Upper lobe of left lung (tissue), 4 donors: ENCODE measurements around the gene DLL1.

Experiments
- EP300 ChIP-seq, 4 donors: sonication (generic); formaldehyde crosslinking; IDR thresholded peaks; one replicate each; pipeline ENCODE4 v1.5.1; 2017; ENCODE audit warnings: antibody characterized with exemption in 4 of 4, control low read depth in 2 of 4
- POLR2A ChIP-seq, 4 donors: fragments of 450-650 bp; IDR thresholded peaks; one replicate each; pipeline ENCODE4 v1.5.1; 2016 to 2017; ENCODE audit warnings: antibody characterized with exemption in 4 of 4, mild to moderate bottlenecking in 2 of 4
- TF ChIP-seq, protein P1 (sequence below), 6 experiments: fragments of 450-650 bp in 4 of 6; fragments of 200-600 bp in 2 of 6; sonication (generic) in 2 of 6; IDR thresholded peaks; one replicate each; pipeline ENCODE4 v1.5.1; 2016 to 2019; ENCODE audit warnings: antibody characterized with exemption in 6 of 6

DNA sequence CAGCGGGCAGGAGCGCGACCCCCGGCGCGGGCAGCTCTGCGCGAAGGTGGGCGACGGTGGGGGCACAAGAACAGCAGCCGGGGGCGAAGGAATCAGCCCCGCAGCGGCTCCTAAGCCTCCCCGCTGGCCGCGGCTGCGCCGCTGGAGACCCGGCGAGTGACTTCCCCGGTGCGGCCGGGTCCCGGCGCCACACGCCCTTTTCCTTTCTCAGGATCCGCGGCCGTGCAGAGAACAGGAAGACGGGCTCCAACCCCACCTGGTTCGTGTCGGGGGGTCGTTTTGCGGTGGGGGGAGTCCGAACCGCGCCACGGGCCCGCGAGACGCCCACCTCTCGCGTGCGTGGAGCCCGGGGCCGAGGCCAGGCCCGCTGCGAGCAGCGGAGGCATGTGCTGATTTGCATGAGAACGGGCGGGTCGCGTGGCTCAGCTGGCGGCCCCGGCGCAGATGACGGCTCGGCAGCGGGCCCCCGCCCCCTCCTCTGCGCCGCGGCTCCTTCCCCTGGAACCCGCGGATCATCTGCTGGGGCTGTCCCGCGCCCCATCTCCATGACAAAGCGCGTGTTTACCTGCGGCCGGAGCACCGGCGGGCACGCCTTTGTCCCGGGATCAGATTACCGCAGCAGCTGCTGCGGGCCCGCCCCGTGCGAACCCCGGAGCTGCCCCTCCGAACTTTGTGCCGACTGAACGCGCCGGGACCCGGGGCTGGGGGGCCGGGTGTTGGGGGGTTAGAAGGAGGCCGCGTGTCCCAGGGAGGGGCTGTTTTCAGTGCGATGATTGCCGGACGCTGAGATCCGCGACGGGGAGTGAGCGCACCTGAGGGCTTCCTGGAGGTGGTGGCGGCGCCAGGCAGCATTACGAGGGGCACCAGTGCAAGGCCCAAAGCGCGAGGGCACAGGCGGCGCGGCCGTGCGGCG, 4.9 kb upstream of the DLL1 start:
- TF ChIP-seq, protein P1, sequence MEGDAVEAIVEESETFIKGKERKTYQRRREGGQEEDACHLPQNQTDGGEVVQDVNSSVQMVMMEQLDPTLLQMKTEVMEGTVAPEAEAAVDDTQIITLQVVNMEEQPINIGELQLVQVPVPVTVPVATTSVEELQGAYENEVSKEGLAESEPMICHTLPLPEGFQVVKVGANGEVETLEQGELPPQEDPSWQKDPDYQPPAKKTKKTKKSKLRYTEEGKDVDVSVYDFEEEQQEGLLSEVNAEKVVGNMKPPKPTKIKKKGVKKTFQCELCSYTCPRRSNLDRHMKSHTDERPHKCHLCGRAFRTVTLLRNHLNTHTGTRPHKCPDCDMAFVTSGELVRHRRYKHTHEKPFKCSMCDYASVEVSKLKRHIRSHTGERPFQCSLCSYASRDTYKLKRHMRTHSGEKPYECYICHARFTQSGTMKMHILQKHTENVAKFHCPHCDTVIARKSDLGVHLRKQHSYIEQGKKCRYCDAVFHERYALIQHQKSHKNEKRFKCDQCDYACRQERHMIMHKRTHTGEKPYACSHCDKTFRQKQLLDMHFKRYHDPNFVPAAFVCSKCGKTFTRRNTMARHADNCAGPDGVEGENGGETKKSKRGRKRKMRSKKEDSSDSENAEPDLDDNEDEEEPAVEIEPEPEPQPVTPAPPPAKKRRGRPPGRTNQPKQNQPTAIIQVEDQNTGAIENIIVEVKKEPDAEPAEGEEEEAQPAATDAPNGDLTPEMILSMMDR (IDR thresholded peaks at IDR 0.05): no peak
- TF ChIP-seq POLR2A (IDR thresholded peaks at IDR 0.05): no peak
- TF ChIP-seq EP300 (IDR thresholded peaks at IDR 0.05): no peak
